Hindlimb muscle (tissue), 1 donor: ENCODE data around the gene TENT5D. TPM values are rescaled to one million over a fixed set of nuclear protein-coding genes. Genes with fewer than 3 reads are reported as not detected.
"Not testable (repeated sequence)": the region's sequence is repeated elsewhere in the genome, so short reads cannot be mapped to it uniquely, and the experiment has no call there.

Experiments
- DNase-seq: peaks from one replicate; pipeline ENCODE4 v3.0.0-alpha.2; 2013
- polyA plus RNA-seq: library from polyadenylated mRNA; unstranded; fragments of 120-200 nt; gene quantifications from one replicate; pipeline ENCODE4 v1.2.1, GENCODE V29; 2013; ENCODE audit not compliant: insufficient read length

TENT5D gene
- polyA plus RNA-seq, result not detected

- no peak for DNase-seq
Observed at GRCh38 chrX:80420147-80420546, at the start of gene TENT5D. TSS of gene TENT5D (plus strand) at chrX:80420447. CDS start at chrX:80442540, 22,093 bp downstream.

DNA sequence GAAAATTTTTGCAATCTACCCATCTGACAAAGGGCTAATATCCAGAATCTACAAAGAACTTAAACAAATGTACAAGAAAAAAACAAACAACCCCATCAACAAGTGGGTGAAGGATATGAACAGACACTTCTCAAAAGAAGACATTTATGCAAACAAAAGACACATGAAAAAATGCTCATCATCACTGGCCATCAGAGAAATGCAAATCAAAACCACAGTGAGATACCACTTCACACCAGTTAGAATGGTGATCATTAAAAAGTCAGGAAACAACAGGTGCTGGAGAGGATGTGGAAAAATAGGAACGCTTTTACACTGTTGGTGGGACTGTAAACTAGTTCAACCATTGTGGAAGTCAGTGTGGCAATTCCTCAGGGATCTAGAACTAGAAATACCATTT lies 34.6 kb upstream of the TENT5D start:
- not testable (repeated sequence) for DNase-seq

- no peak for DNase-seq
Observed at GRCh38 chrX:80388206-80388605, 32.0 kb upstream of the TENT5D start.

- no peak for DNase-seq
Observed at GRCh38 chrX:80412042-80412441, 8.2 kb upstream of the TENT5D start.

DNA sequence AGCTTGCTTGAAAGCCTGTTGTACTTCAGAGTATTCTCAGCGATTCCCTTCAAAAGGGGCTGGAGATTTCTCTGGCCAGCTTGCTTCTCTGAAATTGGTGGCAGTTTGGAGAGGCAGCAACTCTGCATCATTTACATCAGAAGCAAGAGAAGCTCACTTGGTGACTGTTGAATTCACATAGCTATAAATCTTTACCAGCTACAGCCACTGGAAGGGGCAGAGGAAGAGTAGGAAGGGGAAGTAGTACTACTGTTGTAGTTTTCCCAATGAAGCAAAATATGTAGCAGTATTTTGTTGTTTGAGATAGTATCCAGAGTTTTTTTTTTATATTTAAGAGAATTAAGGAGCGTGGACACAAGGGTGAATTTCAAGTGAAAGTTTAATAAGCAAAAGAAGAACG lies 2.8 kb downstream of the TENT5D start:
- no peak for DNase-seq

DNA sequence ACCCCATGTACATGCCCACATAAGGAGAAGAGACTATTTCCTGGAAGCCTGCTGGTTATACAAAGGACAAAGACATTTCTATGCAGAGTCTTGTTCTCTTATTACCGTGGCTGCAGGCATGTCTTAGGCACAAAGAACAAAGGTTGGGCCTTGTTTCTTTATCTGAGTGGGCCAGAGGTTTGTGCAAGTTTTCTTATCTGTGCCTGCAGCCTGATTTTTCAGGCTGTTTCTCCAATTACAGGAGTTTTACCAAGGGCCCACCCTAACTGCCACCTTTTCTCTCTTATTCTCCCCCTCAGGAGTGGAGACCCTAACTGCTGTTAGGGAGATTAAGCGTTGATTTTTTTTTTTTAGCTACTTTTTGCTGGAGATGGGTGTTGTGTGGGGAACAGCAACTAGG lies 3.5 kb downstream of the TENT5D start:
- DNase-seq, result no peak

DNA sequence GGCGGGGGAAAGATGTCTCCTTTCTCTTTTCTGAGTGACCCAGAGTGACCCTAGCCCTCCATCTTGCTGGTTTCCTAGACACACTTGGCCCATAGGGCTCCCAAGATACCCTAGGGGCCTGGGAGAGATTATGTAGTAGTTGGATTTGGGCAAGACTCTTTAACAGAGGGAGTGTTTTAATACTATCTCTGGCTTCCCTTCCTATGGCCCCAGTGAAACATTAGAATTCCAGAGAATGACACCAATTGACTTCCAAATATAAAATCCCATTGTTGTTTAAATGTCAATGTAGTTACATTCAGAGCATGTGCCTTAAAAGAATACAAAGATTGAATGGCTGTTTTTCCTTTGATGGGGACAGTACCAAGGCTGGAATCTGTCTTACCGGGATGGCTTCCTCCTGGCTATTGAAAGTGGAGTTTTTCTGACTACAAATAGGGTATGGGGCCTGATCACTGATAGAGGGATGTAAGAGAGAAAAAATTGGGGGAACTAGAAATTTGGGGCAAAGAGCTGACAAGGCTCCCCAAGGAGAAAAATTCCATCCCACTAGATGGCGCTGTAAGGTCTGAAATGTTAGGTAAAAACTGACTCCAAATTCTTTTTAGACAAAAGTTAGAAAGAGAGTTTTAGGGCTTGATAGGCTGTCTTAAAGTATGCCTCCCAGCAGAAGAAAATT lies 10.7 kb downstream of the TENT5D start:
- DNase-seq, result no peak

DNA sequence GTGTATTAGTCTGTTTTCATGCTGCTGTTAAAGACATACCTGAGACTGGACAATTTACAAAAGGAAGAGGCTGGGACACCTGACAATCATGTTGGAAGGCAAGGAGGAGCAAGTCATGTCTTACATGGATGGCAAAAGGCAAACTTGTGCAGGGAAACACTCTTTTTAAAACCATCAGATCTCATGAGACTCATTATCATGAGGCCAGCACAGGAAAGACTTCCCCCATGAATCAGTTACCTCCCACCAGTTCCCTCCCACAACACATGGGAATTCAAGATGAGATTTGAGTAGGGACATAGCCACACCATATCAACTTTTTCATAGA lies 11.2 kb downstream of the TENT5D start:
- DNase-seq, result no peak

GRCh38 chrX:80432441-80432840 lies 12.2 kb downstream of the TENT5D start:
- DNase-seq, result no peak

GRCh38 chrX:80432863-80433262 lies 12.6 kb downstream of the TENT5D start:
- no peak for DNase-seq

DNA sequence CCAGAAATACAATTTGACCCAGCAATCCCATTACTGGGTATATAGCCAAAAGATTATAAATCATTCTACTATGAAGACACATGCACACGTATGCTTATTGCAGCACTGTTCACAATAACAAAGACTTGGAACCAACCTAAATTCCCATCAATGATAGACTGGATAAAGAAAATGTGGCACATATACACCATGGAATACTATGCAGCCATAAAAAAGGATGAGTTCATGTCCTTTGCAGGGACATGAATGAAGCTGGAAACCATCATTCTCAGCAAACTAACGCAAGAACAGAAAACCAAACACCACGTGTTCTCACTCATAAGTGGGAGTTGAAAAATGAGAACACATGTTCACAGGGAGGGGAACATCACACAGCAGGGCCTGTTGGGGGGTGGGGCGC lies 47.9 kb downstream of the TENT5D start:
- not testable (repeated sequence) for DNase-seq

- no peak for DNase-seq
Observed at GRCh38 chrX:80471582-80471981, 51.3 kb downstream of the TENT5D start.

DNA sequence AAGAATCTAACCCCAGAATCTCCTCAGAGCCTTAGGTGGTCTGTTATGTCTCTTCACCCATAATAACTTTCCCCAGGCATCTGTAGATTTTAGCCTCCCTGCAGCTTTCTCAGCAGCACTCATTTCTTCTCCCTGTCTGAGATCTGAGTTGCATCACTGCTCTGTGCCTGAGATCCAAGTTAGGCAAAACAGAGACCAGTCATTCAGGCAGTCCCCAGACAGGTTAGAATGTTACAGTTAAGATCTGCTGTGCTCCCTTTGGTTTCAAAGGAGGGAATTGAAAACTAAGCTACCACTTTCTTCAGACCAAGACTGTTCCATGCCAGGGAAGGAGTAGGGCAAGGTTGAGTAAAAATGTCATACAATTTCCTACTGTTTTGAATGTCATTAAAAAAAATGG lies 65.3 kb downstream of the TENT5D start:
- DNase-seq, result no peak

DNA sequence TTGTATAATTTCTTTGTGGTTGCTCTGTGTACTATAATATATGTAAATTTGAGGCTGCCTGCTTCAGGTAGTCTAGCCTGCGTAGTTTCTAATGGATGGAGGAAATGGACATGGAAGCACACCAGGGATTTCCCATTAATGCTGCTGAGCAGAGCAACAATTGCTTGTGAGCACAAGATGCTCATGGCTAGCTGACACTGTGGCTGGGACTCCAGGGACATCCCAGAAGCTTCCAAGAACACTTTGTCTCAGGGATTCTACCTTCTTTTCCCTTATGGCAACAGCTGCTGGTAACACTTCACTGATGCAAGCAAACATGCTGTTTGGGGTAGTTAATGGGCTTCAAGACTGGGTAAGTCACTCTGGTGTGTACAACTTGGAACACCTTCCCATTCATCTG lies 66.1 kb downstream of the TENT5D start:
- DNase-seq, result no peak

GRCh38 chrX:80489166-80489565 lies 68.9 kb downstream of the TENT5D start:
- DNase-seq, result no peak
